ENCODE measurements around the gene AKAP12. TPM values are rescaled to one million over a fixed set of nuclear protein-coding genes. Genes with fewer than 3 reads are reported as not detected.
"Not testable (repeated sequence)": the region's sequence is repeated elsewhere in the genome, so short reads cannot be mapped to it uniquely, and the experiment has no call there.

AKAP12 gene
- total and polyA plus RNA-seq, 2 donors from 2014 or later: 10.2 to 84.6 TPM

- DNase-seq: no peak
- Histone ChIP-seq H3K27me3 (ENCODE audit: control insufficient read depth, insufficient read depth, low read length) (no peaks in the 10 kb centered on the region), H3K9ac (ENCODE audit: low read length in 3 of 3) (no peak overlapping the region), H3K4me1 (ENCODE audit: control insufficient read depth in 2 of 3, insufficient read depth in 2 of 3, low read depth in 1 of 3, low read length in 3 of 3) (peaks cover 0 to 4% (median 0%) of the 10 kb centered on the region in 3 donors), H3K9me3 (ENCODE audit: control insufficient read depth in 2 of 3, insufficient read depth in 1 of 3, low read length in 3 of 3) (no peaks in the 10 kb centered on the region), H3K27ac (ENCODE audit: low read depth in 2 of 2, low read length in 2 of 2) (no peak overlapping the region), H3K36me3 (ENCODE audit: control insufficient read depth in 2 of 3, insufficient read depth in 3 of 3, low read length in 3 of 3) (no peaks in the 10 kb centered on the region), H3K4me3 (ENCODE audit: low read length in 3 of 3) (no peak overlapping the region)
- TF ChIP-seq, protein P1, sequence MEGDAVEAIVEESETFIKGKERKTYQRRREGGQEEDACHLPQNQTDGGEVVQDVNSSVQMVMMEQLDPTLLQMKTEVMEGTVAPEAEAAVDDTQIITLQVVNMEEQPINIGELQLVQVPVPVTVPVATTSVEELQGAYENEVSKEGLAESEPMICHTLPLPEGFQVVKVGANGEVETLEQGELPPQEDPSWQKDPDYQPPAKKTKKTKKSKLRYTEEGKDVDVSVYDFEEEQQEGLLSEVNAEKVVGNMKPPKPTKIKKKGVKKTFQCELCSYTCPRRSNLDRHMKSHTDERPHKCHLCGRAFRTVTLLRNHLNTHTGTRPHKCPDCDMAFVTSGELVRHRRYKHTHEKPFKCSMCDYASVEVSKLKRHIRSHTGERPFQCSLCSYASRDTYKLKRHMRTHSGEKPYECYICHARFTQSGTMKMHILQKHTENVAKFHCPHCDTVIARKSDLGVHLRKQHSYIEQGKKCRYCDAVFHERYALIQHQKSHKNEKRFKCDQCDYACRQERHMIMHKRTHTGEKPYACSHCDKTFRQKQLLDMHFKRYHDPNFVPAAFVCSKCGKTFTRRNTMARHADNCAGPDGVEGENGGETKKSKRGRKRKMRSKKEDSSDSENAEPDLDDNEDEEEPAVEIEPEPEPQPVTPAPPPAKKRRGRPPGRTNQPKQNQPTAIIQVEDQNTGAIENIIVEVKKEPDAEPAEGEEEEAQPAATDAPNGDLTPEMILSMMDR (IDR thresholded peaks at IDR 0.05; ENCODE audit: borderline replicate concordance, extremely low read depth, insufficient read depth): no peak
- intact Hi-C loops (cut with DNase I): no loop called here
- no peak for FAIRE-seq
These were observed 70.5 kb downstream of the AKAP12 start for GRCh38 chr6:151310279-151310678.

GRCh38 chr6:151310852-151311767 is 71.3 kb downstream of the AKAP12 start:
- Histone ChIP-seq H3K4me3 (ENCODE audit: low read length in 3 of 3) (no peak overlapping the region), H3K36me3 (ENCODE audit: control insufficient read depth in 2 of 3, insufficient read depth in 3 of 3, low read length in 3 of 3) (no peaks in the 10 kb centered on the region), H3K4me1 (ENCODE audit: control insufficient read depth in 2 of 3, insufficient read depth in 2 of 3, low read depth in 1 of 3, low read length in 3 of 3) (peaks cover 0 to 4% (median 0%) of the 10 kb centered on the region in 3 donors), H3K9me3 (ENCODE audit: control insufficient read depth in 2 of 3, insufficient read depth in 1 of 3, low read length in 3 of 3) (no peaks in the 10 kb centered on the region), H3K27ac (ENCODE audit: low read depth in 2 of 2, low read length in 2 of 2) (no peak overlapping the region), H3K9ac (ENCODE audit: low read length in 3 of 3) (no peak overlapping the region), H3K27me3 (ENCODE audit: control insufficient read depth, insufficient read depth, low read length) (no peaks in the 10 kb centered on the region)
- intact Hi-C loops (cut with DNase I): no loop called here
- DNase-seq: no peak
- TF ChIP-seq, protein P1 (IDR thresholded peaks at IDR 0.05; ENCODE audit: borderline replicate concordance, extremely low read depth, insufficient read depth): no peak
- FAIRE-seq: no peak

DNA sequence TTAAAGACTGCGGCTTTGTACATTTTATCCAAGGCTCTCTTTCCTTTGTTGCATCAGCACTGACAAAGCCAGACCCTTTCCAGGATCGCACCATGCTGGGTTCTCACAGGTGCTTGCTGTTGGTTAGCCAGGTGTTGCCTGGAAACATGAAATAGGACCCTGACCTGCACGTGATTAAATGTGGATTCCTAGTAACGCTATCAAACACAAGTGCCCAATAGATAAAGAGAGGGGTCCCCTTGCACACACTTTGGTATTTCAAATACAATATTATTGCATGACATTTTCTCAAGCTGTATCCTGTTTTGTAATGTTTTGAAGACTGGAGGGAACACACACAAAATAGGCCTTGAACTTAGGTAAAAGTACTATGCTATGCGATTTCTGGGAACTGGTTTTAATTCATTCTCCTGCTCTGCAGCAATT is 73.3 kb downstream of the AKAP12 start:
- H3K27me3 ChIP-seq (ENCODE audit: control insufficient read depth, insufficient read depth, low read length): no peaks in the 10 kb centered on the region
- intact Hi-C loops (cut with DNase I): no loop called here
- peaks cover 0 to 4% (median 0%) of the 10 kb centered on the region in 3 donors for H3K4me1 ChIP-seq (ENCODE audit: control insufficient read depth in 2 of 3, insufficient read depth in 2 of 3, low read depth in 1 of 3, low read length in 3 of 3)
- no peak overlapping the region for H3K9ac ChIP-seq (ENCODE audit: low read length in 3 of 3)
- peak in 3 of 5 donors; percentile 67 to 77 (median 77) for DNase-seq
- H3K9me3 ChIP-seq (ENCODE audit: control insufficient read depth in 2 of 3, insufficient read depth in 1 of 3, low read length in 3 of 3): no peaks in the 10 kb centered on the region
- H3K4me3 ChIP-seq (ENCODE audit: low read length in 3 of 3): no peak overlapping the region
- no peaks in the 10 kb centered on the region for H3K36me3 ChIP-seq (ENCODE audit: control insufficient read depth in 2 of 3, insufficient read depth in 3 of 3, low read length in 3 of 3)
- no peak for FAIRE-seq
- no peak overlapping the region for H3K27ac ChIP-seq (ENCODE audit: low read depth in 2 of 2, low read length in 2 of 2)
- TF ChIP-seq, protein P1 (IDR thresholded peaks at IDR 0.05; ENCODE audit: borderline replicate concordance, extremely low read depth, insufficient read depth): no peak

DNA sequence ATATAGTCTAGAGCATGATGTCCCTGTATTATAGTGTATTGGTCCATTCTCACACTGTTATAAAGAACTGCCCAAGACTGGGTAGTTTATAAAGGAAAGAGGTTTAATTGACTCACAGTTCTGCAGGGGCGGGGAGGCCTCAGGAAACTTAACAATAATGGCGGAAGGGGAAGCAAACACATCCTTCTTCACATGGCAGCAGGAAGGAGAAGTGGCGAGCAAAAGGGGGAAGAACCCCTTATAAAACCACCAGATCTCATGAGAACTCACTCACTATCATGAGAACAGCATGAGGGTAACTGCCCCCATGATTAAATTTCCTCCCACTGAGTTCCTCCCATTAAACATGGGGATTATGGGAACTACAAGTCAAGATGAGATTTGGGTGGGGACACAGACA is 75.9 kb downstream of the AKAP12 start:
- H3K9ac ChIP-seq (ENCODE audit: low read length in 3 of 3); FAIRE-seq; DNase-seq; H3K36me3 ChIP-seq (ENCODE audit: control insufficient read depth in 2 of 3, insufficient read depth in 3 of 3, low read length in 3 of 3); H3K4me3 ChIP-seq (ENCODE audit: low read length in 3 of 3); H3K27ac ChIP-seq (ENCODE audit: low read depth in 2 of 2, low read length in 2 of 2); H3K9me3 ChIP-seq (ENCODE audit: control insufficient read depth in 2 of 3, insufficient read depth in 1 of 3, low read length in 3 of 3); H3K4me1 ChIP-seq (ENCODE audit: control insufficient read depth in 2 of 3, insufficient read depth in 2 of 3, low read depth in 1 of 3, low read length in 3 of 3); H3K27me3 ChIP-seq (ENCODE audit: control insufficient read depth, insufficient read depth, low read length); intact Hi-C loops (cut with DNase I): not testable (repeated sequence)

All from kidney (tissue), 14 donors.